ENCODE measurements around the gene MAPK1. TPM values are rescaled to one million over a fixed set of nuclear protein-coding genes. Genes with fewer than 3 reads are reported as not detected.

Gene MAPK1
- total RNA-seq, 4 donors from 2014 or later = 51.3 to 77.8 (median 66.0) TPM

- no peaks in the 10 kb centered on the region for H3K36me3 ChIP-seq
- H3K27me3 ChIP-seq = no peaks in the 10 kb centered on the region
- no peak overlapping the region for H3K4me3 ChIP-seq
- DNase-seq (ENCODE audit: low spot score in 2 of 2) = no peak
- 79% methylated on average over 8 of the region's 8 CpGs for WGBS
- no peak overlapping the region for H3K27ac ChIP-seq
- no peak for TF ChIP-seq POLR2AphosphoS5 (IDR thresholded peaks at IDR 0.05)
- TF ChIP-seq POLR2A (IDR thresholded peaks at IDR 0.05) = no peak
- no peak for TF ChIP-seq CTCF (IDR thresholded peaks at IDR 0.05)
- no peak for TF ChIP-seq EP300 (IDR thresholded peaks at IDR 0.05)
- no peaks in the 10 kb centered on the region for H3K9me3 ChIP-seq
- peaks cover 19% of the 10 kb centered on the region for H3K4me1 ChIP-seq
Measured at GRCh38 chr22:21738081-21738480, 129.4 kb downstream of the MAPK1 start.

- H3K27ac ChIP-seq = no peak overlapping the region
- no peak overlapping the region for H3K4me3 ChIP-seq
- no peak for DNase-seq (ENCODE audit: low spot score in 2 of 2)
- H3K36me3 ChIP-seq = no peaks in the 10 kb centered on the region
- WGBS = 83% methylated on average over 9 of the region's 9 CpGs
- no peaks in the 10 kb centered on the region for H3K9me3 ChIP-seq
- peaks cover 19% of the 10 kb centered on the region for H3K4me1 ChIP-seq
- no peaks in the 10 kb centered on the region for H3K27me3 ChIP-seq
- TF ChIP-seq CTCF (IDR thresholded peaks at IDR 0.05) (no peak), EP300 (IDR thresholded peaks at IDR 0.05) (no peak), POLR2AphosphoS5 (IDR thresholded peaks at IDR 0.05) (no peak), POLR2A (IDR thresholded peaks at IDR 0.05) (no peak)
Measured at GRCh38 chr22:21736948-21737347, 130.5 kb downstream of the MAPK1 start.

- Histone ChIP-seq H3K27me3 (no peaks in the 10 kb centered on the region), H3K27ac (no peak overlapping the region), H3K9me3 (no peaks in the 10 kb centered on the region), H3K4me3 (peak overlapping the region; percentile 68), H3K36me3 (no peaks in the 10 kb centered on the region), H3K4me1 (peaks cover 19% of the 10 kb centered on the region)
- TF ChIP-seq EP300 (IDR thresholded peaks at IDR 0.05) (no peak), POLR2AphosphoS5 (IDR thresholded peaks at IDR 0.05) (peak in 1 of 3 donors; percentile 5), CTCF (IDR thresholded peaks at IDR 0.05) (no peak)
- 47% methylated on average over 11 of the region's 65 CpGs for WGBS
- DNase-seq (ENCODE audit: low spot score in 2 of 2) = no peak
Measured at GRCh38 chr22:21736084-21736642, 131.3 kb downstream of the MAPK1 start.

GRCh38 chr22:21735200-21736083 is 132.0 kb downstream of the MAPK1 start, which contains the start of gene YPEL1:
Gene YPEL1, minus strand, starts transcription at chr22:21735794. Its CDS starts 25,050 bp downstream, at chr22:21710744.
- Histone ChIP-seq H3K4me3 (peak within 1 kb of the TSS; percentile 68), H3K27ac (peak within 1 kb of the TSS; percentile 73), H3K4me1 (peaks cover 19% of the 10 kb centered on the region), H3K9me3 (no peaks in the 10 kb centered on the region), H3K27me3 (no peaks in the 10 kb centered on the region), H3K36me3 (no peaks in the 10 kb centered on the region)
- under 1% methylated on average over 31 of the region's 102 CpGs for WGBS
- peak; percentile 16 to 79 for TF ChIP-seq POLR2A (IDR thresholded peaks at IDR 0.05)
- TF ChIP-seq CTCF (IDR thresholded peaks at IDR 0.05) = no peak
- peak; percentile 96 to 97 for DNase-seq (ENCODE audit: low spot score in 2 of 2)

GRCh38 chr22:21734540-21735199 is 132.8 kb downstream of the MAPK1 start:
- Histone ChIP-seq H3K4me1 (peaks cover 19% of the 10 kb centered on the region), H3K9me3 (no peaks in the 10 kb centered on the region), H3K27me3 (no peaks in the 10 kb centered on the region), H3K4me3 (peak overlapping the region; percentile 68), H3K27ac (no peak overlapping the region), H3K36me3 (no peaks in the 10 kb centered on the region)
- no peak for DNase-seq (ENCODE audit: low spot score in 2 of 2)
- TF ChIP-seq CTCF (IDR thresholded peaks at IDR 0.05) (no peak), EP300 (IDR thresholded peaks at IDR 0.05) (no peak), POLR2A (IDR thresholded peaks at IDR 0.05) (no peak), POLR2AphosphoS5 (IDR thresholded peaks at IDR 0.05) (no peak)
- WGBS = 10% methylated on average over 8 of the region's 8 CpGs

Data from suprapubic skin (tissue), 4 donors.